ENCODE measurements around the gene GRIK1. TPM values are rescaled to one million over a fixed set of nuclear protein-coding genes. Genes with fewer than 3 reads are reported as not detected.

The GRIK1 gene
- total RNA-seq, 4 donors from 2014 or later = 0.15 to 0.29 (median 0.27) TPM; not detected in 1

- H3K27ac ChIP-seq = no peak overlapping the region
- H3K4me3 ChIP-seq (replicated peaks in 1 of 3) = no peak overlapping the region
- H3K4me1 ChIP-seq = no peaks in the 10 kb centered on the region
- DNase-seq = no peak
- intact Hi-C loops (cut with DNase I) = no loop called here
- H3K9me3 ChIP-seq = no peaks in the 10 kb centered on the region
- no peaks in the 10 kb centered on the region for H3K27me3 ChIP-seq
- H3K36me3 ChIP-seq = no peaks in the 10 kb centered on the region
- no peak for TF ChIP-seq CTCF (IDR thresholded peaks at IDR 0.05)
- no peak for TF ChIP-seq POLR2A (IDR thresholded peaks at IDR 0.05)
Measured at GRCh38 chr21:29822064-29822463, 117.7 kb downstream of the GRIK1 start.

DNA sequence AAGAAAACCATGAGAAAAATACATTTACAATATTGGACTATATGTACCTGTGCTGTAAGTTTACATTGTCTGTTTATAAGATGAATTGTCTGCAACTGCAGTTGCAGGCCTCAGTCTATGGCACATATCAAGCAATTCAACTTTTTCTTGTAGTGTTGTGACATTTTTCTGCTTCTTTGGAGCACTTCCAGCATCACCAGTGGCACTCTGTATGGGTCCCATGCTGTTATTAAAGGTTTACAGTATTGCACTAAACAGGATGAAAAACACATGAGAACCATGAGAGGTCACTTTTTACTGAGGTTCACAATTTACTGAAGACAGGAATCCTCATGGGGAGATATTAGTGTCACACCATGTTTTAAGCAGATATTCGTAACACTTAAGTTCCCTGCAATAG, 118.6 kb downstream of the GRIK1 start:
- no peak for DNase-seq
- intact Hi-C loops (cut with DNase I) = no loop called here
- Histone ChIP-seq H3K4me1 (no peaks in the 10 kb centered on the region), H3K4me3 (replicated peaks in 1 of 3) (no peak overlapping the region), H3K27me3 (no peaks in the 10 kb centered on the region), H3K9me3 (no peaks in the 10 kb centered on the region), H3K27ac (no peak overlapping the region), H3K36me3 (no peaks in the 10 kb centered on the region)
- TF ChIP-seq POLR2A (IDR thresholded peaks at IDR 0.05) (no peak), CTCF (IDR thresholded peaks at IDR 0.05) (no peak)
- WGBS, 2 donors = 93% methylated on average over 1 of the region's 1 CpG

DNA sequence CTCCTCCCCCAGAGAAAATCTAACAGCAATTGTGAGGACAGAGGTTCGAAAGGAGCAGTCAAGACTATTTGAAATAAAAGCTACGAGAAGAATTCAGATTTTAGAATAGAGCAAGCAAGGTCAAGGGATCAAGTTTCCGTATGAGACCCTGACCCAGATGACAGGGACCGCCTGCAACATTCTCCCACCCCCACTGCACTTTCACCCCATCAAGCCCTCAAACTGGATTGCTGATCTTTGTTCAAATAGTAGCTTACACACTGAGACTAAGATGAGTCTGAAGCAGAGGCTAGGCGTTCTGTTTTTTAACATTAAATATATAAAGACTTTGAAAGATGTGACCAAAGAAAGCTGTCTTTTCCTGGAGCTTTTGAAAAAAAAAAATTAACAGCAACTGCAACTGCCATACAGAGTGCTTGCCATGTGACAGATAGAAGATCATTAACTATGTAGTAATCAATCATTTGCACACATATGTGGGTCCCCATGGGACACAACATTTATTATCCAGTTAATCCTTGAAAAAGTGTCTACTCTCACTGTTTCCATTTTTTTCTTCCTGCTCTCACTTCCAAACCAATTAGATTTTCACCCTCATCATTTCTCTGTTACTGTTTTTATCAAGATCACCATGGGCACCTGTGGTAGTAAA, 120.0 kb downstream of the GRIK1 start:
- 61 to 71% methylated on average over 5 of the region's 5 CpGs for WGBS, 2 donors
- Histone ChIP-seq H3K36me3 (no peaks in the 10 kb centered on the region), H3K4me1 (no peaks in the 10 kb centered on the region), H3K27ac (no peak overlapping the region), H3K4me3 (replicated peaks in 1 of 3) (no peak overlapping the region), H3K27me3 (no peaks in the 10 kb centered on the region), H3K9me3 (no peaks in the 10 kb centered on the region)
- no peak for DNase-seq
- TF ChIP-seq CTCF (IDR thresholded peaks at IDR 0.05) = no peak
- TF ChIP-seq POLR2A (IDR thresholded peaks at IDR 0.05) = no peak
- intact Hi-C loops (cut with DNase I) = no loop called here

GRCh38 chr21:29818383-29818921, 121.3 kb downstream of the GRIK1 start:
- Histone ChIP-seq H3K27me3 (no peaks in the 10 kb centered on the region), H3K4me1 (no peaks in the 10 kb centered on the region), H3K27ac (no peak overlapping the region), H3K9me3 (no peaks in the 10 kb centered on the region), H3K4me3 (replicated peaks in 1 of 3) (no peak overlapping the region), H3K36me3 (no peaks in the 10 kb centered on the region)
- intact Hi-C loops (cut with DNase I) = no loop called here
- DNase-seq = no peak
- 86 to 89% methylated on average over 2 of the region's 2 CpGs for WGBS, 2 donors
- no peak for TF ChIP-seq CTCF (IDR thresholded peaks at IDR 0.05)
- no peak for TF ChIP-seq POLR2A (IDR thresholded peaks at IDR 0.05)

GRCh38 chr21:29817450-29817849, 122.3 kb downstream of the GRIK1 start:
- Histone ChIP-seq H3K4me1 (no peaks in the 10 kb centered on the region), H3K36me3 (no peaks in the 10 kb centered on the region), H3K27ac (no peak overlapping the region), H3K27me3 (no peaks in the 10 kb centered on the region), H3K9me3 (no peaks in the 10 kb centered on the region), H3K4me3 (replicated peaks in 1 of 3) (no peak overlapping the region)
- intact Hi-C loops (cut with DNase I) = no loop called here
- 86% methylated on average over 3 of the region's 3 CpGs for WGBS, 2 donors
- TF ChIP-seq POLR2A (IDR thresholded peaks at IDR 0.05) = no peak
- no peak for DNase-seq

All from thyroid gland (tissue), 4 donors.